Stimulated activated naive CD8-positive, alpha-beta T cell treated with anti-CD3 and anti-CD28 coated beads, Interleukin-15, Interleukin-2, amounts not matched to agents 100 U/mL and 50 U/mL, for 24 hours (primary cell): ENCODE data around the gene BACE2.
A peak's percentile ranks its signal among the peaks of the same experiment; 100 is the strongest.

ENCODE experiments used
- ATAC-seq: fragments of 150-1000 bp; cut with Tn5 transposase; one replicate; pipeline ENCODE4 v1.10.0; 2021
- DNase-seq: peaks from one replicate; pipeline ENCODE4 v3.0.0; 2021

Gene BACE2

DNA sequence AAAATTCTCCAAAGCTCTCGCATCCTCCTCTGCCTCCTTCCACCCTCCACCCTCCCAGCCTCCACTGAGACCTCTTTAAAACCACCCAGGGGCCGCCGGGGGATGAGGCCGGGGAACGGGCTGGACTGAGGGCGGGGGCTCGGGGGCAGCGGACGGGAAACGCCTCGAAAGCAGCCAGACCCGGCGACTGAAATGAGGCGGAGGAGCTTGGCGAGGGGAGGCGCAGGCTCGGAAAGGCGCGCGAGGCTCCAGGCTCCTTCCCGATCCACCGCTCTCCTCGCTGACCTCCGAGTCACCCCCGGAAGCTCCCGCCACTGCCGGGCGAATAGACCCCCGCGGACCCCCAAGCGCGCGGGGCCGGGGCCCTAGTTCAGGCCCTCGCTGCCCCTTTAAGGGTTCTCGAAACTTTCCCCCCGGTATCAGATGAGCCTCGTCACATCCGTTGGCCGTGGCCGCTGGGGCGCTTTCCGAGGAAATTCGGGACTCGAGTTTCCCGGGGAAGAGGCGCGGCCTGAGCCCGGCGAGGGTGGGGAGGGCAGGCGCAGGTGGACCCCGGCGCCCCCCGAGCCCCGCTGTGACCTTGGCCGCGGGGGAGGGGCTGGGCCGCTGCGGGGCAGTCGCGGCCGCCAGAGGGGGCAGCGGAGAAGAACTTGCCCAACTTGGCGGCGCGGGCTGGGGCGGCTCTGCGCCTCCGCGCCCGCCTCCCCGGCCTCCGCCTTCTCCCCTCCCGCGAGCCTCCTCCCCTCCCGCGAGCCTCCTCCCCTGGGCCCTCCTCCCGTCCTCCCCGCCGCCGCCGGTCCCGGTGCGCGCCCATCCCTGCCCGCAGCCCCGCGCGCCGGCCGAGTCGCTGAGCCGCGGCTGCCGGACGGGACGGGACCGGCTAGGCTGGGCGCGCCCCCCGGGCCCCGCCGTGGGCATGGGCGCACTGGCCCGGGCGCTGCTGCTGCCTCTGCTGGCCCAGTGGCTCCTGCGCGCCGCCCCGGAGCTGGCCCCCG lies at the start of gene BACE2:
Gene BACE2 (plus strand): TSS at position 813 of the 995 bp plus-strand sequence. CDS start 104 bp downstream, at position 917.
- ATAC-seq (peak; percentile 91), DNase-seq (peak; percentile 62)

- no peak for ATAC-seq
- no peak for DNase-seq
Observed at GRCh38 chr21:41119901-41120300, 48.1 kb upstream of the BACE2 start.

GRCh38 chr21:41120997-41121396 lies 47.0 kb upstream of the BACE2 start:
- DNase-seq (no peak), ATAC-seq (no peak)

- peak; percentile 74 for DNase-seq
- peak; percentile 23 for ATAC-seq
Observed at GRCh38 chr21:41121785-41122415, 46.1 kb upstream of the BACE2 start.

GRCh38 chr21:41124641-41125201 lies 43.2 kb upstream of the BACE2 start:
- DNase-seq (no peak), ATAC-seq (no peak)

GRCh38 chr21:41128981-41129380 lies 39.0 kb upstream of the BACE2 start:
- no peak for ATAC-seq
- DNase-seq = no peak

DNA sequence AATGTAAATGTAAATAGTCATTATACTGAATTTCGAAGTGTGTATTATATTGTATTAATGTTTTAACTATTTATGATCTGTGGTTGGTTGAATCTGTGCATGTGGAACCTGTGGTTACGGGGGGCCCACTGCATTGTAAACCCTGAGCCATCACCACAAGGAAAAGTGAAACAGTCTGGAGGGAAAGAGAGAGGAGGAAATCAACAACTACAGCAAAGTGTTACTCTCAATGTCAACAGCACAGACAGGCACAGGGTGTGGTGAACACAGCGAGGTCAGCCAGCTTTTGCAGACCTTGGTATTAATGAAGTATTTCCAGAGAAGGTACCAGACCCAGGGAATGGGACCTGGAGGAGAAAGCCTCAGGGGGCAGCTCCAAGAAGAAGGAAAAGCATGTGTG lies 37.1 kb upstream of the BACE2 start:
- no peak for ATAC-seq
- DNase-seq = no peak

DNA sequence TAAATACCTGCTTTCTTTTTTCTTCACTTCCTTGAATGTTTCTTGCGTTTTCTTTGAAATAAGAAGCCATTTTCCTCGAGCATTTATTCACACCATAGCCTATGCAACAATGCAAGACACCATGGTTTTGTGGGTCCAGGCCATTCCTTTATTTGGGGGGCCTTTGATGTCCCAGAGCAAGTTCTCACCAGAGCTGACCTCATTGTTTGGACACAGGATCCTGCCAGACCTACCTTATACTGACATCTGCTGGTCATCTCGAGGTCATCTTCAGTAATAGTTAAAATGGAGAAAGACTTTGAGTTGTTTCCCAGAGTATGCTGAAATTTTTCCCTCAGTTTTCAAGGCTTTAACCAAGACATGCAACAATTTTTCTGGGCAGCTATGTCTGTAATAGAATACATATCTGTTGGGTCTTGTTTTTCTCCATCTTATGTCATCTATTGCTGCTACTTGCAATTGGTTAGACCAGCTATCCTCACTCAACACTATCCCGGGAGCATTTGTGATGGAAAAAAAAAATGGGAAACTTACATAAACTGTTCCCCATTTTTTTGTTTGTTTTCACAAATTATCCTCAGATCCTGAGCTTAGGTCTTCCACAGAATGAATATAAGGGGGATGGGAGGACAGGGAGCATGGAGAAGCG lies 34.0 kb upstream of the BACE2 start:
- ATAC-seq = no peak
- no peak for DNase-seq

- ATAC-seq = no peak
- no peak for DNase-seq
Observed at GRCh38 chr21:41135746-41136145, 32.2 kb upstream of the BACE2 start.

DNA sequence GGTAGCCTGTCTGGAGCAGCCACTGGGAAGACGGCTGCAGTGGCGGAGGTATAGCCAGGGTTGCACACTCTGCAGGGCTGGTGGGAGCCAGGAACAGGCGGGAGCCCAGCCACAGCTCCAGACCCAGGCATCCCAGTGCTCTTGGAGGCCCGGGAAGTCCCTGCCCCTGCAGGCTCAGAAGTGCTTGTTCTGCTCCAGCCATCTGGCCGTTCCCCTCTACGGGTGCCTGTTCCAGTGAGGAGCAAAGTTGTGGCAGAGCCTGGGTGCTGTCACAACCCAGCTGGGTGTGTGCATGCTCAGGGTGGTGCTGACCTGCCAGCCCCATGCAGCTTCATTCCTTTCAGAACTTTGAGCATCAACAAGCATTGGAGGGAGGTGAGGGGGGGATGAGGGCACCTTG lies 31.7 kb upstream of the BACE2 start:
- no peak for DNase-seq
- no peak for ATAC-seq

DNA sequence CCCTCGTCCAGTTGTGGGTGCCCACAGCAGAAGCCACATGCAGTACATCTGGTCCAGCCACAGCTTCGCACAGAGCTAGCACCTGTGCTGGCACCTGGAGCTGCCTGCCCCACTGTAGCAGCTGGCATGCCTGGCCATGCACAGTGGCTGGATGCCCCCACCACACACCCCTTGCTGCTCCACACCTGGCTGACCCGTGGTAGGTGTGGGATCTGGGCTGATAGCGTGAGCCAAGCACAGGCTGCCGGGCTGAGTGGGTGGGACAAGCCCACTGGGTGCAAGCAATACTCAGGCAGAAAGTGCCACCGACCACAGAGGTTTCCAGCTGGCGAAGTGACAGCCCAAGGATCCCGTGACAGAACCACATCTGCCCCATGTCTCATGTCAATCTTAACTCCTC lies 30.6 kb upstream of the BACE2 start:
- no peak for ATAC-seq
- no peak for DNase-seq

DNA sequence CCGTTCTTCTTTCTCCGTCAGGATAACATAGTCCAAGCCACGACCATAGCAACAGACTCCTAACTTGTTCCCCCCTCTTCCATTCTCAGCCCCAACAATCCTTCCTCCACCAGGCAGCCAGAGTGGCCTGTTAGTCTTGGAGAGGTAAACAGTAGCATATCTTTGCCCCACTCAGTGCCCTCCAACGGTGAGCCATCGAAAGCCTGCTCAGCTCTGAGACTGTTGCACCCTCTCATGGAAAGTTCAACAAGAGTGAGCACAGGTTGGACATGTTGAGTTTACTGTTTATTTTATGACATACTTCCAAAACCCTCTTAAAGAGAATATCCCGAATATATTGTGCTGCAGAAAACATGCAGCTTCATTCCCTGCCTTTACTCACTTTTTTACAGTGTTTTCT lies 30.1 kb upstream of the BACE2 start:
- no peak for DNase-seq

GRCh38 chr21:41138711-41139110 lies 29.2 kb upstream of the BACE2 start:
- ATAC-seq (no peak), DNase-seq (no peak)

More for the DNA sequence above, 30.1 kb upstream of the BACE2 start:
- no peak for ATAC-seq

GRCh38 chr21:41139275-41139674 lies 28.7 kb upstream of the BACE2 start:
- ATAC-seq (no peak), DNase-seq (no peak)

DNA sequence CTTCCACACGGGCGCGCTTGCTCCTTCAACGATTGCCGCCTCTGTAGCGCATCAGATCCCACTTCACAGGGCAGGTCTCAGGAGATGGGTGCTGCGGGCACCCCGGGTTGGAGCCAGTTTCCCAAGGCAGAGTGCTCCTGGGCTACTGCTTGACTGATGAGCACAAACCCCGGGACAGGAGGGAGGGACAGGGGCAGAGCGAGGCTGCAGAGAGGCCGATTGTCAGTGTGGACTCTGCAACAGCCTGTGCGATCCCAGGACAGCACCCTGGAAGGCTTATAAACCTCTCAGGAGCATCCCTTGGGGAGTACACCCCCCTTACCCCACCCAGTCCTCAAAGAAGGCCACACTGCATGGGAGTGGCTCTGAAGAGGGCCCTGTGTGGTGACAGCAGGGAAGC lies 28.0 kb upstream of the BACE2 start:
- ATAC-seq (no peak), DNase-seq (no peak)

DNA sequence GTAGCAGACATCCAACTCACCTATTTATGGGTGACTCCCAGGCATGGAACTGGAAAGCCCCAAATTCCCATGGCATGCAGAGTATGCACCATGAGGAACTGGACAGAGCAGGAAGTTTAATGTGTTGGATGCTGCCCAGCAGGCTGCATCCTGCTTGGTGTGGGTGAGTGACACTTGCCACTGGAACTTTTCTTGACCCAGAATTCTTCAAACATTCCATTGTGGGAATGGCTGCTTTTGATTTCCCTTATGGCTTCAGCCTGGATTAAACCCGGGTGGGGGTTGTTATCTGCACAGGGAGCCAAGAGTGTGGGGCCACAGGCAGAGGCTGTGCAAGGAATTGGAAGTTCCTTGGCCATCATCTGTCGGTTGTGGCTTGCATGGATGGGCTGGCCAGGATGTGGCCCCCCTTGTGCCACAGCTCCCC lies 26.9 kb upstream of the BACE2 start:
- no peak for DNase-seq
- no peak for ATAC-seq

- no peak for ATAC-seq
- no peak for DNase-seq
Observed at GRCh38 chr21:41142051-41142795, 25.7 kb upstream of the BACE2 start.

DNA sequence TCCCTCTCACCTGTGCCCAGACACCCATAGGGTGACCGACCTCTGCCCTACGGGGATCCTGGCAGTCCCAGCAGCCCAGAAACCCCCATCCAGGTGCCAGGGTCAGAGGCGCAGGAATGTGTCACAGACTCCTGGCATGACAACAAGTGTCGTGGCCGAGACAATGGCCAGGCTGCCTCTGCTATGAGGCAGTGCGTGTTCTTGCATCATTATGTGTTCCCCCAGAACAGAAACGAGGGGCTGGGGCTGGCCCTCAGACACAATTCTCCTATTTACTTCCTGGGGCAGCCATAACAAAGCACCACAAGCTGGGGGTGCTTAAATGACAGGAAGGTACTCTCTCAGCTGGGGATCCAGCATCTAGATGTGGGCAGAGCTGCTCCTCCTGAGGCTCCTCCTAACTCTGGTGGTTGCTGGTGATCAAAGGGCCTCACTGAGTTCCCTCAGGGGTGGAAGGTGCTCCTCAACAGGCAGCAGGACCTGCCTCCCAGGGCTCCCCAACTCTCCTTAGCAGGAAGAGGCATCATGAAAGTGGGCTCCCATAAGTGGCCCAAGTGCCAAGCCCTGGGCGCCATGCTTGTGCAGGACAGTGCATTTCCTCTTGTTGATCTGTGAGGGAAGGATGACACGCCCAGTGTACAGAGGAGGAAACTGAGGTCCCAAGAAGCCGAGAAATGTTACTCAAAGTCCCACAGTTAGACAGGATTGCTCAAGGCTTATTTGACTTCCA lies 24.2 kb upstream of the BACE2 start:
- DNase-seq (no peak), ATAC-seq (no peak)

GRCh38 chr21:41147096-41147978 lies 20.6 kb upstream of the BACE2 start:
- no peak for DNase-seq
- ATAC-seq = no peak

DNA sequence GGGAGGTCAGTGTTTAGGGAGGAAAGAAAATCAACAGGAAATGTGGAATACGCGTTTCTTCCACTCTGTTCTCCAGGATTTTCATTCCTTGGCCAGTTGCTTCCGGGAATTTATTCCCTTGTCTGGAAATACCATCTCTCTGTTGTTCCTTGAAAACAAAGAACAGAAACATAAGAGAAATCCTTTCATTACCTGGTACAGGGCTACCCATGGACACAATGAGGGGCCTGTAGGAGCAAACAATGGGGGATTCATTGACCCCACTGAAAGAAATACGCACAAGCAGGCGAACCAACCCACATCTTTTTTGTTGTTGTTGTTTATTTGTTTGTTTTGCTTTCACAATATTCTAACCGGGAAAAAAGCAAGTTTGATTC lies 20.0 kb upstream of the BACE2 start:
- DNase-seq = no peak
- ATAC-seq = no peak
